HEK293 (cell line): Measurements from ENCODE around the gene ARMS2.

ENCODE experiments used
- CTCF ChIA-PET: fragments of 350-600 bp; formaldehyde crosslinking; extraction: SDS; loops from one replicate; lab custom pipeline; 2021; ENCODE audit warnings: antibody characterized with exemption; lab: Yijun Ruan, JAX
- POLR2A ChIA-PET: fragments of 300-600 bp; formaldehyde crosslinking; extraction: SDS; loops from one replicate; lab custom pipeline; 2020; ENCODE audit warnings: antibody characterized with exemption, inconsistent platforms; lab: Yijun Ruan, JAX
- H3K27ac ChIP-seq: fragments of 200-500 bp; sonication (Bioruptor generic); 2 replicates; pipeline ENCODE4 v1.5.1; 2014; ENCODE audit warnings: low read depth, low read length, control low read depth, inconsistent platforms; ENCODE audit errors: extremely low read depth
- H3K36me3 ChIP-seq, 2 experiments: fragments of 200-500 bp in 1 of 2; sonication (Bioruptor generic) in 1 of 2; 1 replicate in 1 of 2; 2 replicates in 1 of 2; pipeline ENCODE4 v1.5.1; 2014 to 2017; ENCODE audit warnings: inconsistent platforms in 2 of 2, low read length in 2 of 2; ENCODE audit not compliant: control insufficient read depth in 2 of 2, insufficient read depth in 1 of 2
- H3K4me1 ChIP-seq: fragments of 200-500 bp; sonication (Bioruptor generic); 2 replicates; pipeline ENCODE4 v1.5.1; 2014; ENCODE audit warnings: mild to moderate bottlenecking, low read length, inconsistent platforms; ENCODE audit not compliant: control insufficient read depth, insufficient read depth
- H3K4me3 ChIP-seq: 2 replicates; pipeline ENCODE4 v1.5.1; 2011; ENCODE audit warnings: low read depth, mild to moderate bottlenecking, control low read depth, low read length, moderate library complexity
- H3K9me3 ChIP-seq: fragments of 200-500 bp; sonication (Bioruptor generic); 2 replicates; pipeline ENCODE4 v1.5.1; 2014; ENCODE audit warnings: low read depth, low read length, inconsistent platforms; ENCODE audit not compliant: control insufficient read depth, insufficient read depth
- BCL6B ChIP-seq: fragments of 450-650 bp; formaldehyde crosslinking; IDR thresholded peaks from 2 replicates; pipeline ENCODE4 v1.5.1; 2017; ENCODE audit warnings: missing biosample characterization, missing genetic modification characterization
- CTCF ChIP-seq: fragments of 450-650 bp; formaldehyde crosslinking; IDR thresholded peaks from 2 replicates; pipeline ENCODE4 v1.5.1; 2016; ENCODE audit warnings: missing biosample characterization, missing genetic modification characterization
- KLF1 ChIP-seq: fragments of 450-650 bp; formaldehyde crosslinking; IDR thresholded peaks from 2 replicates; pipeline ENCODE4 v1.5.1; 2016; ENCODE audit warnings: missing biosample characterization, missing genetic modification characterization
- KLF10 ChIP-seq: fragments of 450-650 bp; IDR thresholded peaks from 2 replicates; pipeline ENCODE4 v1.5.1; 2018; ENCODE audit warnings: missing biosample characterization, mild to moderate bottlenecking, missing genetic modification characterization
- KLF9 ChIP-seq: fragments of 450-650 bp; formaldehyde crosslinking; IDR thresholded peaks from 2 replicates; pipeline ENCODE4 v1.5.1; 2016; ENCODE audit warnings: missing biosample characterization, missing genetic modification characterization, low read depth
- SETDB1 ChIP-seq: IDR thresholded peaks from one replicate; pipeline ENCODE4 v1.6.1; 2017; ENCODE audit warnings: mild to moderate bottlenecking, low read length, moderate library complexity, mixed read lengths; ENCODE audit not compliant: insufficient read length
- SP3 ChIP-seq: fragments of 450-650 bp; formaldehyde crosslinking; IDR thresholded peaks from 2 replicates; pipeline ENCODE4 v1.5.1; 2016; ENCODE audit warnings: missing biosample characterization, missing genetic modification characterization
- ZNF2 ChIP-seq: fragments of 450-650 bp; formaldehyde crosslinking; IDR thresholded peaks from 2 replicates; pipeline ENCODE4 v1.5.1; 2016; ENCODE audit warnings: missing biosample characterization, missing genetic modification characterization
- ZNF366 ChIP-seq: fragments of 450-650 bp; formaldehyde crosslinking; conservative IDR thresholded peaks from 2 replicates; pipeline ENCODE4 v1.5.1; 2016; ENCODE audit warnings: missing biosample characterization, missing genetic modification characterization
- ZNF555 ChIP-seq: fragments of 450-650 bp; formaldehyde crosslinking; conservative IDR thresholded peaks from 2 replicates; pipeline ENCODE4 v1.5.1; 2017; ENCODE audit warnings: missing biosample characterization, mild to moderate bottlenecking, missing genetic modification characterization, inconsistent platforms
- ZNF561 ChIP-seq: fragments of 450-650 bp; IDR thresholded peaks from 2 replicates; pipeline ENCODE4 v1.5.1; 2018; ENCODE audit warnings: missing biosample characterization, missing genetic modification characterization, borderline replicate concordance
- TF ChIP-seq, protein P1 (sequence below): fragments of 450-650 bp; formaldehyde crosslinking; IDR thresholded peaks from 2 replicates; pipeline ENCODE4 v1.5.1; 2016; ENCODE audit warnings: missing biosample characterization, missing genetic modification characterization

Gene ARMS2

DNA sequence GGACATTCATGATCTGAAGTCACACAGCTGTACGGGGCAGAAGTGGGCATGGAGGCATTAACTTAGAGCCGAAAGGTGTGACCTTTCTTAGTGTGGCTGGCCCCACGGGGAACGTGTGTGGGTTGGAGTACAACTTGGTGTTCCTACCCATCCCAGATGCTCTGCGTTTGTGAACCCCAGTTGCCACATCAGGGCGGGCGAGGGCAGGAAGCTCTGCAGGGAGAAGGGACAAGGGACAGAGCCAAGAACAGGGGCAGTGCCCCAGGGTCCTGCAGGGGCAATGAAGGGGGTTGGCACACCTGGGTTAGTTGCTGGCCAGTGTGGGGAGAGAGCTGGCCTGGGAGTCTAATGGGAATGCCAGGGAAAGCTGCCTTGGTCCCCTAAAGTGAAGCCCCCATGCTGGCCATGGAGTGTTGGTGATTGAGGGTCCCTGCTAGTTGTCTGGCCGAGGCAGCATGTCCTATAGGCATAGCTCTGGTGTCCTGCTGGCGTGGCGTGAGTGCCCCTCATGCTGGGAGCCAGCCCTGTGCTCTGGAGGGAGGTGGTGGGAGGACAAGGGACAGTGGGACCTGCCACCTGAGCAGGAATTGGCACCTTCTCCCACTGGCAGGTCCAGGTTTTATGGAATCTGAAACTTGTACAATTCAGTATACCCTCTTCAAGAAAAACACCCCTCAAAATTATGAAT is 25.8 kb downstream of the ARMS2 start:
- POLR2A ChIA-PET = no interaction called here
- Histone ChIP-seq H3K4me3 (no peak overlapping the region), H3K27ac (no peak overlapping the region), H3K9me3 (no peaks in the 10 kb centered on the region), H3K36me3 (no peaks in the 10 kb centered on the region), H3K4me1 (no peaks in the 10 kb centered on the region)
- no peak for TF ChIP-seq CTCF (tag by site-specific recombination)
- TF ChIP-seq ZNF2 (tag by site-specific recombination) = no peak
- TF ChIP-seq ZNF555 = no peak
- TF ChIP-seq KLF1 = no peak
- no peak for TF ChIP-seq KLF10 (tag by site-specific recombination)
- TF ChIP-seq BCL6B = no peak
- CTCF ChIA-PET = interaction anchor here (0.7 kb wide), 1 partner anchor 86 kb away, joined by 3 read pairs; no protein-coding TSS in a partner anchor

DNA sequence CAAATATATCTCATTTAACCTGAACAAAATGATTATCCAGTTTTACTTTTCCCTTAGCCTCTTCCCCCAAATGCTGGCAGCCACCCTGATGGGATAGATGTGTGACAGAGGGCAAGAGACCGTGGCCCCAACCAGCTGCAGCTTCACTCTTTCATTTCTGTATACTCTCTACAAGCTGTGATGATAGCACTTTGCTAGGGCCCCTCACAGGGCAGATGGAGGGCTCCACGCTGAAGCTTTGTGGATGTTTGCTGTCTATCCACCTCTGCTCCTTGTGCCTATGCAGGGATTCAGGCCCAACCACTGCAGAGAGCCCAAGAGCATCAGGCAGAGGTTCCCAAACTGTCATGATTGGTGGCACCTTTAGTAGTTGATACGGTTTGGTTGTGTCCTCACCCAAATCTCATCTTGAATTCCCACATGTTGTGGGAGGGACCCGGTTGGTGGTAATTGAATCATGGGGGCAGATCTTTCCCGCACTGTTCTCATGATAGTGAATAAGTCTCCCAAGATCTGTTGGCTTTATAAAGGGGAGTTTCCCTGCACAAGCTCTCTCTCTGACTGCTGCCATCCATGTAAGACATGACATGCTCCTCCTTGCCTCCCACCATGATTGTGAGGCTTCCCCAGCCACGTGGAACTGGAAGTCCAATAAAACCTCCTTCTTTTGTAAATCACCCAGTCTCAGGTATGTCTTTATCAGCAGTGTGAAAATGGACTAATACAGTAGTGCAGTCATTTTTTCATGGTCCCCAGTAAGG is 27.0 kb downstream of the ARMS2 start:
- ChIA-PET CTCF (no interaction called here), POLR2A (no interaction called here)
- H3K27ac ChIP-seq = no peak overlapping the region
- H3K4me1 ChIP-seq = no peaks in the 10 kb centered on the region
- no peaks in the 10 kb centered on the region for H3K36me3 ChIP-seq
- TF ChIP-seq SETDB1 (peak; percentile 73), SP3 (tag by site-specific recombination) (no peak)
- TF ChIP-seq, all 188 proteins: peak for 1
- no peak overlapping the region for H3K4me3 ChIP-seq
- no peaks in the 10 kb centered on the region for H3K9me3 ChIP-seq

DNA sequence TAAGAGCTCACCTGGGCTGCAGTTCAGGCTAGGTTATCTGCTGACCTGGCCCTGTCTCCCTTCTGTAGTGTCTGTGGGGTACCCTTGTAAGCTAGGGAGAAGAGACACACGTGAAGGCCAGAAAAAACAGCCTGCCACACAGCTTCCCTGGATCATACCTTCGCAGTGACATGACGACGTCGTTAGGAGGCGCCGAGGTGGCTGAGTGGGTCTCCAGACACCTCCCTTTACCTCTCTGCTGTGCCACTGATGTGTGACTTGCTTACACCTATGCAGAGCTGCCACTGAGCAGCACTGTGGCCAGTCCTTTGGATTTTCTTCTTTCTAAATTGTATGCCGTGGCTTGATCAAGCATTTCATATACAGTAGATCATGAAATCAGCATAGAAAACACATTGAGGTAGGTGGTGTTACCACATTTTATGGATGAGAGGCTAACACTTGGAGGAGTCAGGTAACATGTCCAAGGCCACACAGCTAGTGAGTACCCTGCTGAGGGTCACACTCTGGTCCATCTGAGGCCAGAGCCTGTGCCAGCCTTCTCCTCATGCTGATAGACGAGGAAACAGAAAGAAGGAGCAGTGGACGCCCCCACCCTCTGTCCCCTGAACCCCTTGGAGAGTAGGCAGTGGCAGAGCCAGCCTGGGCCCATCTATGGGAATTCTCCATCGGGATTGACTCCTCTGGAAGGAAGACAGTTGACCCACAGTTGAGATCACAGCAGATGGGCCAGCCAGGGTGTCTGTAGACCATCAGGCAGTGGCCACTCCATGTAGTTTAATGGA is 30.0 kb downstream of the ARMS2 start:
- no peaks in the 10 kb centered on the region for H3K9me3 ChIP-seq
- TF ChIP-seq, protein P1, sequence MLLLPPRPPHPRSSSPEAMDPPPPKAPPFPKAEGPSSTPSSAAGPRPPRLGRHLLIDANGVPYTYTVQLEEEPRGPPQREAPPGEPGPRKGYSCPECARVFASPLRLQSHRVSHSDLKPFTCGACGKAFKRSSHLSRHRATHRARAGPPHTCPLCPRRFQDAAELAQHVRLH (tag by site-specific recombination) = no peak
- TF ChIP-seq ZNF366 = no peak
- no peak for TF ChIP-seq KLF9 (tag by site-specific recombination)
- no peak for TF ChIP-seq ZNF561 (tag by site-specific recombination)
- TF ChIP-seq, all 188 proteins: peak for 0
- ChIA-PET CTCF (interaction anchor here (0.6 kb wide), 1 partner anchor 216 kb away, joined by 3 read pairs; no protein-coding TSS in a partner anchor), POLR2A (no interaction called here)
- peaks cover 4% of the 10 kb centered on the region; the same call in 1 of the 2 replicates for H3K4me1 ChIP-seq
- H3K36me3 ChIP-seq = no peaks in the 10 kb centered on the region
- no peak overlapping the region for H3K27ac ChIP-seq
- no peak overlapping the region for H3K4me3 ChIP-seq
